Inflammatory macrophage treated with lipopolysaccharide for 1 hour (primary cell): Measurements from ENCODE around the gene KRT82.
"Not testable (repeated sequence)": the region's sequence is repeated elsewhere in the genome, so short reads cannot be mapped to it uniquely, and the experiment has no call there.

Experiments used
- DNase-seq, 2 donors: peaks; one replicate each; pipeline ENCODE4 v3.0.0-alpha.2; 2020 to 2022

Gene KRT82

GRCh38 chr12:52410589-52411248, 4.6 kb upstream of the KRT82 start:
- not testable (repeated sequence) for DNase-seq

- DNase-seq: no peak
These were observed 1.8 kb upstream of the KRT82 start for GRCh38 chr12:52407918-52408317.

- no peak for DNase-seq
These were observed 1.2 kb downstream of the KRT82 start for GRCh38 chr12:52404951-52405350.

- DNase-seq: no peak
These were observed 2.6 kb downstream of the KRT82 start for GRCh38 chr12:52403561-52403960.

GRCh38 chr12:52402873-52403540, 3.1 kb downstream of the KRT82 start:
- DNase-seq: no peak

- no peak for DNase-seq
These were observed 3.8 kb downstream of the KRT82 start for GRCh38 chr12:52402377-52402776.

- no peak for DNase-seq
These were observed 4.2 kb downstream of the KRT82 start for GRCh38 chr12:52401926-52402325.

- DNase-seq: no peak
These were observed 4.6 kb downstream of the KRT82 start for GRCh38 chr12:52401526-52401925.

GRCh38 chr12:52400906-52401305, 5.2 kb downstream of the KRT82 start:
- DNase-seq: no peak

- DNase-seq: no peak
These were observed 6.4 kb downstream of the KRT82 start for GRCh38 chr12:52399756-52400155.

GRCh38 chr12:52398176-52398575, 8.0 kb downstream of the KRT82 start:
- no peak for DNase-seq

GRCh38 chr12:52396656-52397055, 9.5 kb downstream of the KRT82 start:
- DNase-seq: no peak

- DNase-seq: no peak
These were observed 10.2 kb downstream of the KRT82 start for GRCh38 chr12:52395761-52396434.

GRCh38 chr12:52394836-52395405, 11.2 kb downstream of the KRT82 start:
- no peak for DNase-seq

GRCh38 chr12:52392465-52393007, 13.6 kb downstream of the KRT82 start:
- DNase-seq: no peak

- DNase-seq: no peak
These were observed 14.5 kb downstream of the KRT82 start for GRCh38 chr12:52391618-52392002.

GRCh38 chr12:52390739-52391617, 15.2 kb downstream of the KRT82 start:
- peak in 1 of 2 donors; percentile 24 for DNase-seq

GRCh38 chr12:52389313-52390207, 16.6 kb downstream of the KRT82 start:
- no peak for DNase-seq

- DNase-seq: no peak
These were observed 18.3 kb downstream of the KRT82 start for GRCh38 chr12:52387859-52388258.

GRCh38 chr12:52385226-52385702, 20.9 kb downstream of the KRT82 start, which contains the start of gene KRT84:
TSS of gene KRT84 (minus strand) at chr12:52385652. CDS start at chr12:52385585, 67 bp downstream.
- no peak for DNase-seq

GRCh38 chr12:52383331-52383730, 22.8 kb downstream of the KRT82 start:
- no peak for DNase-seq
